Bronchial epithelial cell (primary cell): ENCODE results near the gene TRAPPC12. TPM values are rescaled to one million over a fixed set of nuclear protein-coding genes. Genes with fewer than 3 reads are reported as not detected.
A peak's percentile ranks its signal among the peaks of the same experiment; 100 is the strongest.
"Not testable (repeated sequence)": the region's sequence is repeated elsewhere in the genome, so short reads cannot be mapped to it uniquely, and the experiment has no call there.

Source experiments
- DNase-seq: peaks from one replicate; pipeline ENCODE4 v3.0.0-alpha.2; 2010; ENCODE audit warnings: low read depth
- FAIRE-seq: peaks from 2 replicates; lab custom pipeline; 2011; peaks lifted over from hg19 to GRCh38; lab: Jason Lieb, UNC
- H3K27me3 ChIP-seq: 2 replicates; pipeline ENCODE4 v1.5.1; 2011; ENCODE audit warnings: low read length; ENCODE audit not compliant: control insufficient read depth, insufficient read depth
- H3K36me3 ChIP-seq: 2 replicates; pipeline ENCODE4 v1.5.1; 2011; ENCODE audit warnings: low read length; ENCODE audit not compliant: control insufficient read depth, insufficient read depth
- H3K4me3 ChIP-seq: 2 replicates; pipeline ENCODE4 v1.5.1; 2011; ENCODE audit warnings: mild to moderate bottlenecking, low read depth, low read length, control low read depth
- total RNA-seq: library from RNA; depleted of rRNA; stranded (reverse); fragments of >200 nt; gene quantifications from 2 replicates; pipeline ENCODE4 v1.2.1, GENCODE V29; 2014
- TF ChIP-seq, protein P1 (sequence below): IDR thresholded peaks from 2 replicates; pipeline ENCODE4 v1.5.1; 2011; ENCODE audit warnings: mild to moderate bottlenecking, moderate library complexity, low read length, control low read depth, inconsistent platforms; ENCODE audit not compliant: insufficient read depth, severe bottlenecking

TRAPPC12 gene
- total RNA-seq, 1 donor from 2014 or later: 52.9 TPM

GRCh38 chr2:3441465-3441864 lies 62.0 kb downstream of the TRAPPC12 start:
- Histone ChIP-seq H3K36me3 (peaks cover 12% of the 10 kb centered on the region), H3K4me3 (no peak overlapping the region), H3K27me3 (no peaks in the 10 kb centered on the region)
- DNase-seq (no peak), FAIRE-seq (no peak)
- TF ChIP-seq, protein P1, sequence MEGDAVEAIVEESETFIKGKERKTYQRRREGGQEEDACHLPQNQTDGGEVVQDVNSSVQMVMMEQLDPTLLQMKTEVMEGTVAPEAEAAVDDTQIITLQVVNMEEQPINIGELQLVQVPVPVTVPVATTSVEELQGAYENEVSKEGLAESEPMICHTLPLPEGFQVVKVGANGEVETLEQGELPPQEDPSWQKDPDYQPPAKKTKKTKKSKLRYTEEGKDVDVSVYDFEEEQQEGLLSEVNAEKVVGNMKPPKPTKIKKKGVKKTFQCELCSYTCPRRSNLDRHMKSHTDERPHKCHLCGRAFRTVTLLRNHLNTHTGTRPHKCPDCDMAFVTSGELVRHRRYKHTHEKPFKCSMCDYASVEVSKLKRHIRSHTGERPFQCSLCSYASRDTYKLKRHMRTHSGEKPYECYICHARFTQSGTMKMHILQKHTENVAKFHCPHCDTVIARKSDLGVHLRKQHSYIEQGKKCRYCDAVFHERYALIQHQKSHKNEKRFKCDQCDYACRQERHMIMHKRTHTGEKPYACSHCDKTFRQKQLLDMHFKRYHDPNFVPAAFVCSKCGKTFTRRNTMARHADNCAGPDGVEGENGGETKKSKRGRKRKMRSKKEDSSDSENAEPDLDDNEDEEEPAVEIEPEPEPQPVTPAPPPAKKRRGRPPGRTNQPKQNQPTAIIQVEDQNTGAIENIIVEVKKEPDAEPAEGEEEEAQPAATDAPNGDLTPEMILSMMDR: no peak

DNA sequence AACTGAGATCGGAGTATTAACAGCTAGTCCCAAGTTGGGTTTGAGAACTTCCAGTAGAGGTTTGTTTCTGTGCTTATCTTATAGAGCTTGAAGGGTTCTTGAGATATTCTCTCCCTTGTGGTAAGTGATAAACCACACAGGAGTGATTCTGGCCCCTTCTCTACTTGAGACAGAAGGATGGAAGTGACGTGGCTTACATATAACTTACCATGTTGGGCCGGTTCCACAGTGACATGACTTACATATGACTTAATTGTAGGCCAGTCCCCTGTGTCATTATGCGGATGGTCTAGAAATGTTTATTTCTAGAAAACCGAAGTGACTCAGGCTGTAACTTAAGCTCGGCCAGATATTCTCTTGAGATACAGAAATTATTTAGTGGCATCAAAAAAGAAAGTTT lies 62.7 kb downstream of the TRAPPC12 start:
- Histone ChIP-seq H3K36me3 (peaks cover 14% of the 10 kb centered on the region), H3K27me3 (no peaks in the 10 kb centered on the region), H3K4me3 (no peak overlapping the region)
- TF ChIP-seq, protein P1: no peak
- FAIRE-seq: no peak
- no peak for DNase-seq

DNA sequence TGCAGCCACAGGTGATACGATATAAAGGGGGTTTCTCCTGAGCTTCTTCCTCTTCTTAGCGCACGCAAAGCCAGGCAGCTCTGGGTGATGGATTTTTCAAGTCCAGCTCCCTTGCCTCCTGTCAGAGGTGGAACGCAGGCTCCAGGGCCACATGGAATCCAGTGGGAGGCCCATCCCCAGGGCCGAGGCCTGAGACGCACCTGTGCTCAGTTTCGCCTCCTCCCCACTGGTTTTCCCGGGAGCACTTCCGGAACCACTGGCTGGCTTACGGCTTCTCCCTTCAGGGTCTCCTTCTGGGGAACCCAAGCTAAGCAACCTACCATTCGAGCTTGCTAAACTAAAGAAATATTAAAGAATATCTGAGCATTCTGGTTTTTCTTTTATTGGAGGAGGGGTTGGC lies 63.6 kb downstream of the TRAPPC12 start:
- no peak for FAIRE-seq
- DNase-seq: no peak
- TF ChIP-seq, protein P1: no peak
- peaks cover 20% of the 10 kb centered on the region for H3K36me3 ChIP-seq
- no peak overlapping the region for H3K4me3 ChIP-seq
- H3K27me3 ChIP-seq: no peaks in the 10 kb centered on the region

DNA sequence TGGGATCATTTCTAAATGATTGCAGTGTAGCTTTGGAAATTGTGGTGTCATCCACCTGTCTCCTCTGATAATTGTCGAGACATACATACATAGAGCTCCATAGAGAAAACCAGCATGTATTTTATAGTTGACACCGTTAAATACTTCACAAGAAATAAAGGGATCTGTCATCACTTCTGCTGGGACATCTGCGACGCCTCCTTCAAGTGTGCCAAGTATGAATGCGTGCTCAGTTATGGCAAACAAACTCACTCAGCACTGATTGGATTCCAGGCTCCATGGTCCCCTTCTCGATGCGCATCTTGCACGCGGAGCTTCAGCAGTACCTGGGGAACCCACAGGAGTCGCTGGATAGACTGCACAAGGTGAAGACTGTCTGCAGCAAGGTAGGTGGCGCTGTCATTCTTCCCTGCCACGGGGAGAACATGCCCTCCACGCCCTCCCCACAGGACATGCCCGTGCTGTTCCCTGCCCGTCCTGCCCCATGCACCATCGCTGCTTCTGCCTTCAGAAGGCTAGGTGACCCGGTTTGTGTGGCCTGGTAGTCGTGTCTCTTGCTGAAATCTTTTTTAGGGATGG lies 64.1 kb downstream of the TRAPPC12 start:
- TF ChIP-seq, protein P1: peak; percentile 12
- Histone ChIP-seq H3K4me3 (no peak overlapping the region), H3K27me3 (no peaks in the 10 kb centered on the region), H3K36me3 (peaks cover 20% of the 10 kb centered on the region)
- DNase-seq: no peak
- no peak for FAIRE-seq

DNA sequence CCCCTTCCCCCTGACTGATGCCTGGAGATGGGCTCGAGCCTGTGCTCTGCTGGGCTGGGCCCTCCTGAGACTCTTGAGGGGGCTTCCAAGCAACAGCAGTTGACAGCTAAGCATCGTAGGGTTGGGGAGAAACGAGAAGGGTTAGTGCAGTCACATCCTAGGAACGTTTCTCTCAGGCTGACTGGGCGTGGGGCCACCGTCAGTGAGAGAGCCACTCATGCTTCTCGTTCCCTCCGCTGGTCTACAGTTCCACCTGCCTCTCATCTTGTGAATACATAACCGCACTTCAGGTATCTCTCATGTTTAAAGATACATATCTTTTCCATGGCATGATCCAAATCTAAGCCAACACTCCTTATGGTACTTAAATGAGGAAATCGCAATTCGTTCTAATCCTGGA lies 66.4 kb downstream of the TRAPPC12 start:
- H3K27me3 ChIP-seq: no peaks in the 10 kb centered on the region
- FAIRE-seq: no peak
- peaks cover 26% of the 10 kb centered on the region for H3K36me3 ChIP-seq
- TF ChIP-seq, protein P1: no peak
- no peak for DNase-seq
- H3K4me3 ChIP-seq: no peak overlapping the region

GRCh38 chr2:3446381-3446780 lies 66.9 kb downstream of the TRAPPC12 start:
- H3K4me3 ChIP-seq: no peak overlapping the region
- no peak for FAIRE-seq
- no peak for DNase-seq
- TF ChIP-seq, protein P1: no peak
- no peaks in the 10 kb centered on the region for H3K27me3 ChIP-seq
- H3K36me3 ChIP-seq: peaks cover 28% of the 10 kb centered on the region

DNA sequence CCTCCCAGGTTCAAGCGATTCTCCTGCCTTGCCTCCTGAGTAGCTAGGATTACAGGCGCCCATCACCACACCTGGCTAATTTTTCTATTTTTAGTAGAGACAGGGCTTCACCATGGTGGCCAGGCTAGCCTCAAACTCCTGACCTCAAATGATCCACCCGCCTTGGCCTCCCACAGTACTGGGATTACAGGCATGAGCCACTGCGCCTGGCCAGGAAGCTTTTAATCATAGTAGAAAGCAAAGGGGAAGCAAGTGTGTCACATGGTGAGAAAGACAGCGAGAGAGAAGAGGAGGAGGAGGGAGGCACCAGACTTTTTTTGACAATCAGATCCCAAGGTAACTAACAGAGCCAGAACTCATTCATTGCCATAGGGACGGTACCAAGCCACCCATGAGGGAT lies 67.7 kb downstream of the TRAPPC12 start:
- H3K36me3 ChIP-seq: peaks cover 29% of the 10 kb centered on the region
- not testable (repeated sequence) for FAIRE-seq, DNase-seq, H3K4me3 ChIP-seq, H3K27me3 ChIP-seq
